Endodermal cell (in vitro differentiated cells): ENCODE results near the gene MAP7D3. TPM values are rescaled to one million over a fixed set of nuclear protein-coding genes. Genes with fewer than 3 reads are reported as not detected.

Experiments used
- DNase-seq: peaks from one replicate; pipeline ENCODE4 v3.0.0-alpha.2; 2017
- H3K27ac ChIP-seq: 2 replicates; pipeline ENCODE4 v1.5.1; 2013; ENCODE audit warnings: mild to moderate bottlenecking, low read depth, low read length, moderate library complexity
- H3K27me3 ChIP-seq: 2 replicates; pipeline ENCODE4 v1.6.1; 2013; ENCODE audit warnings: mild to moderate bottlenecking, low read length, moderate library complexity; ENCODE audit not compliant: insufficient read depth, control insufficient read depth, poor library complexity, severe bottlenecking
- H3K36me3 ChIP-seq: 2 replicates; pipeline ENCODE4 v1.7.0; 2013; ENCODE audit warnings: mild to moderate bottlenecking, low read length, moderate library complexity; ENCODE audit not compliant: control insufficient read depth, insufficient read depth
- H3K4me1 ChIP-seq: one replicate; pipeline ENCODE4 v1.7.0; 2013; ENCODE audit warnings: low read length; ENCODE audit not compliant: control insufficient read depth, insufficient read depth
- H3K4me3 ChIP-seq: 2 replicates; pipeline ENCODE4 v1.5.1; 2013; ENCODE audit warnings: mild to moderate bottlenecking, low read length, moderate library complexity
- H3K9ac ChIP-seq: 2 replicates; pipeline ENCODE4 v1.6.1; 2013; ENCODE audit warnings: mild to moderate bottlenecking, low read length, moderate library complexity; ENCODE audit not compliant: poor library complexity, severe bottlenecking; ENCODE audit errors: extremely low read depth
- H3K9me3 ChIP-seq: 2 replicates; pipeline ENCODE4 v1.6.1; 2013; ENCODE audit warnings: mild to moderate bottlenecking, low read length, moderate library complexity; ENCODE audit not compliant: control insufficient read depth
- H3K27ac Mint-ChIP-seq: 2 replicates; pipeline ENCODE4 v1.8.0; 2020; ENCODE audit warnings: mixed read lengths
- H3K27me3 Mint-ChIP-seq: 2 replicates; pipeline ENCODE4 v1.8.0; 2021; ENCODE audit warnings: mild to moderate bottlenecking, mixed read lengths; ENCODE audit not compliant: insufficient read depth
- H3K36me3 Mint-ChIP-seq: 2 replicates; pipeline ENCODE4 v1.8.0; 2020; ENCODE audit warnings: low read depth, mixed read lengths
- H3K4me1 Mint-ChIP-seq: 2 replicates; pipeline ENCODE4 v1.8.0; 2020; ENCODE audit warnings: mixed read lengths
- H3K4me3 Mint-ChIP-seq: 2 replicates; pipeline ENCODE4 v1.8.0; 2020; ENCODE audit warnings: mild to moderate bottlenecking, moderate library complexity, mixed read lengths
- H3K9me3 Mint-ChIP-seq: 2 replicates; pipeline ENCODE4 v1.8.0; 2020; ENCODE audit warnings: mild to moderate bottlenecking, mixed read lengths
- CTCF ChIP-seq: fragments of 200-600 bp; sonication (generic); conservative IDR thresholded peaks from 2 replicates; pipeline ENCODE4 v1.5.0; 2021; ENCODE audit warnings: antibody characterized with exemption, mild to moderate bottlenecking
- WGBS, 2 experiments: methylation state at CpG; one replicate each; pipeline versions ENCODE4 v1.1.5 to v1.1.7; 2013; ENCODE audit warnings: missing lambda C conversion rate in 2 of 2, mixed read lengths in 1 of 2; ENCODE audit not compliant: insufficient coverage in 1 of 2, insufficient read length in 1 of 2; 5-methylcytosine and 5-hydroxymethylcytosine counted together
- total RNA-seq, 2 donors: library from RNA; stranded (reverse); fragmentation: NEBNext Ultra II Directional in 1 of 2; extraction: Animal tissue kit (Norgen Biotek cat#: 25700) in 1 of 2; gene quantifications; 2 replicates in 1 of 2; 3 replicates in 1 of 2; pipeline ENCODE4 v1.2.1, GENCODE V29; 2021

The MAP7D3 gene
- total RNA-seq, 2 donors from 2014 or later = 12.3 to 14.2 TPM

- H3K36me3 Mint-ChIP-seq = no peaks in the 10 kb centered on the region
- H3K9me3 Mint-ChIP-seq = peaks cover 66% of the 10 kb centered on the region
Measured at GRCh38 chrX:136260776-136261175, 9.6 kb upstream of the MAP7D3 start.

GRCh38 chrX:136259543-136259942 lies 8.3 kb upstream of the MAP7D3 start:
- no peaks in the 10 kb centered on the region for H3K27me3 ChIP-seq
- Mint-ChIP-seq H3K9me3 (peaks cover 60% of the 10 kb centered on the region), H3K4me3 (no peak overlapping the region)

More at GRCh38 chrX:136260776-136261175, 9.6 kb upstream of the MAP7D3 start:
- Histone ChIP-seq H3K27ac (no peak overlapping the region), H3K9me3 (no peaks in the 10 kb centered on the region), H3K27me3 (no peaks in the 10 kb centered on the region), H3K9ac (no peak overlapping the region), H3K4me3 (no peak overlapping the region), H3K4me1 (no peaks in the 10 kb centered on the region), H3K36me3 (no peaks in the 10 kb centered on the region)
- Mint-ChIP-seq H3K4me1 (peaks cover 10% of the 10 kb centered on the region), H3K27me3 (no peaks in the 10 kb centered on the region), H3K27ac (no peak overlapping the region), H3K4me3 (no peak overlapping the region)
- no peak for DNase-seq
- TF ChIP-seq CTCF = no peak

GRCh38 chrX:136258951-136259350 lies 7.8 kb upstream of the MAP7D3 start:
- Mint-ChIP-seq H3K4me3 (no peak overlapping the region), H3K27ac (no peak overlapping the region), H3K4me1 (peaks cover 10% of the 10 kb centered on the region), H3K9me3 (peaks cover 61% of the 10 kb centered on the region), H3K36me3 (no peaks in the 10 kb centered on the region), H3K27me3 (no peaks in the 10 kb centered on the region)
- Histone ChIP-seq H3K9me3 (no peaks in the 10 kb centered on the region), H3K4me3 (no peak overlapping the region), H3K9ac (no peak overlapping the region), H3K4me1 (no peaks in the 10 kb centered on the region), H3K36me3 (no peaks in the 10 kb centered on the region), H3K27ac (no peak overlapping the region), H3K27me3 (no peaks in the 10 kb centered on the region)
- no peak for TF ChIP-seq CTCF
- no peak for DNase-seq
- 93% methylated on average over 1 of the region's 1 CpG; no CpG with 5 or more reads in 1 of the 2 experiments for WGBS, 2 experiments

More at GRCh38 chrX:136259543-136259942, 8.3 kb upstream of the MAP7D3 start:
- H3K4me1 ChIP-seq = no peaks in the 10 kb centered on the region
- H3K27ac Mint-ChIP-seq = no peak overlapping the region
- 81% methylated on average over 4 of the region's 4 CpGs; no CpG with 5 or more reads in 1 of the 2 experiments for WGBS, 2 experiments
- no peaks in the 10 kb centered on the region for H3K27me3 Mint-ChIP-seq
- H3K4me1 Mint-ChIP-seq = peaks cover 10% of the 10 kb centered on the region
- TF ChIP-seq CTCF = no peak
- H3K9me3 ChIP-seq = no peaks in the 10 kb centered on the region
- DNase-seq = no peak
- no peaks in the 10 kb centered on the region for H3K36me3 ChIP-seq
- H3K9ac ChIP-seq = no peak overlapping the region
- H3K27ac ChIP-seq = no peak overlapping the region
- H3K36me3 Mint-ChIP-seq = no peaks in the 10 kb centered on the region
- H3K4me3 ChIP-seq = no peak overlapping the region
